Ramos (cell line): Measurements from ENCODE around the gene RNASEH1.
"Not testable (repeated sequence)": the region's sequence is repeated elsewhere in the genome, so short reads cannot be mapped to it uniquely, and the experiment has no call there.

Source experiments
- in situ Hi-C: fragments of 300-500 bp; cut with MboI; formaldehyde crosslinking; loops from one replicate; pipeline ENCODE4 v1.14.3; 2022; ENCODE audit warnings: low sequenced_read_pairs; ENCODE audit not compliant: unreplicated experiment

Gene RNASEH1

GRCh38 chr2:3594493-3595281 is 36.6 kb upstream of the RNASEH1 start, which contains the start of gene COLEC11:
COLEC11 (plus strand) TSS chr2:3595112; CDS start chr2:3604341, 9,229 bp downstream.
- in situ Hi-C loops = no loop called here

GRCh38 chr2:3589086-3589485 is 31.0 kb upstream of the RNASEH1 start:
- in situ Hi-C loops = no loop called here

DNA sequence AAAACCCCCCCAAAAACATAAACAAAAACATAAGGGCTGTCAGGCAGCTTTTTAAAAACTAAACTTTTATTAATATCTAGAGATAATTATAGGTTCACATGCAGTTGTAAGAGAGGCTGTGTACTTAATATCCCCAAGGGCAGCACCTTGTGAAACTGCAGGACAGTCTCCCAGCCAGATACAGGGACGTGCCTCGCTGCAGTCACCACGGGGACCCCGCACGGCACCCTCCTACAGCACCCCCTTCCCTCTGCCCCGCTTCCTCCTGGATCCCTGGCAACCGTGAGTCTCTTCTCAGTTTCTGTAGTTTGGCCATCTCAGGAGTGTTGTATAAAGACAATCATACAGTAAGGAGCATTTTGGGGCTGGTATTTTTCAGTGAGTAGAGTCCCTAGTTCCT is 30.0 kb upstream of the RNASEH1 start:
- in situ Hi-C loops = no loop called here

DNA sequence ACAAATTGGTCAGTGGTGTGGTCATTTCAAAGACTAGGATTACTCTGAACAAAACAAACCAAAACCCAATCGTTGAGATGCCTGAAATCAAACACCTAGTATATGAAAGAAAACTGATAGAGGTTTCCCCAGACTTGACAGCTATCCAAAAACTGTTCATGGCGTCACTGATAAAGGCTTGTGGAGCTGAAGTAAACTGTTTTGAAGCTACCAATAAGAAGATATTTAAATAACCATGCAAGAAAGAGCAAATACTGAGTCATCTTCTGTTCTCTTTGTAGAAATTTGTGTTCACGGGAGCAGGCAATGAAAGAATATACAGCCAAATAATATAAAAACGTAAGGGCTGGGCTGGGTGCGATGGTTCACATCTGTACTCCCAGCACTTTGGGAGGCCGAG is 29.3 kb upstream of the RNASEH1 start:
- in situ Hi-C loops = no loop called here

- in situ Hi-C loops = no loop called here
Measured at GRCh38 chr2:3587021-3587420, 28.9 kb upstream of the RNASEH1 start.

DNA sequence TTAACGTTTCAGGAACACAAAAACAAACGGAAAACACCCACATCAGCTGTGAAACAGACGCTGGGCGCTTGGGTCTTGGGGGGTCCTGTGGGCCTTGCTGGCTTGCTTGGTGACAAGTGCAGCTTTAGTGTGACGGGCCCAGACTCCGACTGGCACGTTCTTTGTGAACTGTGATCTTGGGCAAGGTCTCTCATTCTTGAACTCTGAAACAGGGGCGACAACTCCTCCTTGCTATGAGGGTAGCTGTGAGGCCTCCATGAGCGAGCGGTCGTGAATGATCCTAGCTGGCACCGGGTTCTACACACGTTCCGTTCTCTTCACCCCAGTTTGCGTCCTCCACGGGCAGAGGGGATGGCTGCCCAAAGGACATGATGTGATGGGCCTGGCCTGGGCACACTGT is 28.1 kb upstream of the RNASEH1 start:
- in situ Hi-C loops = no loop called here

DNA sequence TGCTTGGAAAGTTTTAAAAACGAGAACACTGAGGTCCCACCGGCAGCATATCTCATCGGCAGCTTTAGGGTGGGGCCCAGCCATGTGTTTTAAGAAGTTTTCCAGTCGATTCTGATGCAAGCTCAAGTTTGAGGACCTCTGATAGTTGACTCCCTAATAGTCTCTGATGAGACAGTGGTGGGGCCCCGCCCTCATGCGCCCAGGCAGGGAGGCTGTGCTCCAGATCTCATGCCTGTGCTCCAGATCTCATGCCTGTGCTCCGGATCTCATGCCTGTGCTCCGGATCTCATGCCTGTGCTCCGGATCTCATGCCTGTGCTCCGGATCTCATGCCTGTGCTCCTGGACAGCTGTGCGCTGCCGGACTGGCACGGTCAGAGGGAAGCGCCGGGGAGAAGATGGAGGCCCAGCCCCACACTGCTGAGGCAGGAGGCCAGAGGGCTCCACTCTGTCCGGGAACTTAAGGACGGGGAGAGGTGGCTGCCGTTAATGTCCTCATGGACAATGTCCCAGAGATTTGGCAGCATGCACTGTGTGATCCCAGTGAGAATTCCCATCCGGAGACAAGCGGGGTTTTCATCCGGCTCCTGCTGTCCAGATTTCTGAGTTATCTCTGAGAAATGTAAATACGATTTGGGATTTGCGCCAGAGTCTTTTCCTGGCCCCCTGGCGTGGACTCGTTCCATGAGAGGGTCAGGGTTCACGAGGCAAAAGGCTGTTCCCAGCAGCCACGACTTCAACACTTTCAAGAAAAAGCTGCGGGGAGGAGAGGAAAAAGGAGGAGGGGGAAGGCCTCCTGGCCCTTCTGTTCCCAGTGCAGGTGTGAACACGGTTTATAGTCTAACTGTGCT is 27.4 kb upstream of the RNASEH1 start:
- in situ Hi-C loops = no loop called here

- in situ Hi-C loops = no loop called here
Measured at GRCh38 chr2:3584608-3585260, 26.6 kb upstream of the RNASEH1 start.

DNA sequence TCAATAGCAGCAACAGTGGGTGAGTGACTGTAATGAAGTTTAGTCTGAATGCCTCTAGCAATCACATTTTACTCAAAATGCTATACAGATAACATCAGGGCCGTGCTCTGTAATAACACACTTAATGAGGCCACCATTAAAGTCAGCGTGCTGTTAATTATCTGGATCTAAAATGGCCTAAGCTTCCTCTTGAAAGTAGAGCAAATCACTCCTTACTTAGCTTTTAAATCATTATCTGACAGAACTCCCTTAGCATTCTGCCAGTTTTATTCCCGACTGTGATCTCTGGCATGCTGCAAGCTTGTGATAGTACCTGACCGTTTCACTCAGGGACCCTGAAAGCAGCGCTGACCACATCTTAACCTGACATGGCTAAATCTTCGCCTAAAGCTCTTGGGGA is 25.9 kb upstream of the RNASEH1 start:
- in situ Hi-C loops = no loop called here

DNA sequence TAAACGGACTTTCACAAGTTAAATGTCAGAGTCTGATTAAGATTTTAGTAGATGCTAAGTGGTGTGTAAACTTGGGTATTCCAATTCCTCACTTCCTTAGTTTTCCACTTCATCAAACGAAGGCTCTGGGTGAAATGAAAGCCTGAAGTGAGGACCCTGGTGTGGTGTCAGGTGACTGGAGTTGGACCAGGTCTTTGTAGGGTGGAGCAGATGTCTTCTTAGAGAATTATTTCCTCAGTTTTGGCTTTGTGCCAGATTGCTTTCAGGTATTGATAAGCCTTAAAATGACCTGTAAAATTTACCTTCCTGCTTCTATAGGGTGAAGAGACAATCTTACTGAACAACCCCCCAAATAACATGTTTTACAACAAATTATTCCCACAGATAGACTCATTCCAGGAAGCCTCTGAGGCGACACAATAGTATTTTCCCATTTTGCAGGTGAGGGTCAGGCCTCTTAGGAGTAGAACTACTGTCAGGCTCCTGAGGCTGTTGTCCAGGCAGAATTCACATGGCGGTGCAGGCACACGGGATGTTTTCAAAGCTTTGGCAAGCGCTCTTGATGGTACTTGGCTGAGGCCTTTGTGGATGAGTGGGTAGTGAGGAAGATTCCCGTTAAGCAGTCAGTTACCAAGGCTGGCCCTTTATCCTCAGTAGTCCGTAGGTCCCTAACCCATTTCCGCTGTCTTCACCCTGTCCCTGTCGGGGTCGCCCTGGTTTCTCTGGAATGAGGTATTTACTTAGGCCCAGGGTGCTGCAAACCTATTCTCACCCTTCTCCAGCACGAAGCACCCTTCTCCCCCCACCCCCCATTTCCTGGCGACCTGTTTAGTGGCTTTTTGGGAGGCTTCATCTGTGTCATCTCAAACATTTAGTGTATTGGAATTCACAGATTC is 23.5 kb upstream of the RNASEH1 start:
- in situ Hi-C loops = no loop called here

DNA sequence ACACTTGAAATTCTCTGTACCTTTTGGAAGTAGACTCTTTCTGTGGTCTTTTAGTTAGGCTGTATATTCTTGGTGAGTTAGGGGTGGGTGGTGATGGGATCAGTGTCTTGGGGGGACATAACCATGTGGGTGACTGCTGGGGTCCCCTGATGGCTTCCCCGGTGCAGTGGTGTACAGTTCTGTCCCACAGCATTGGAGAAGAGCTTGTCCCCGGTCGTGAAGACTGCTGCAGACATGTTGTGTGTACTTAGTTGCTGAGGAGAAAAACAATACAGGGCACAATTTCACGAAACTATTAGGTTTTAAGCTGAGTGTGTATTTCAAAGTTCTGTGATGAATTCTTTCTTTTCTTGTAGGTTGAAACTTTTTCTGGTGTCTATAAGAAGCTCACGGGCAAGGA is 22.3 kb upstream of the RNASEH1 start:
- in situ Hi-C loops = no loop called here

DNA sequence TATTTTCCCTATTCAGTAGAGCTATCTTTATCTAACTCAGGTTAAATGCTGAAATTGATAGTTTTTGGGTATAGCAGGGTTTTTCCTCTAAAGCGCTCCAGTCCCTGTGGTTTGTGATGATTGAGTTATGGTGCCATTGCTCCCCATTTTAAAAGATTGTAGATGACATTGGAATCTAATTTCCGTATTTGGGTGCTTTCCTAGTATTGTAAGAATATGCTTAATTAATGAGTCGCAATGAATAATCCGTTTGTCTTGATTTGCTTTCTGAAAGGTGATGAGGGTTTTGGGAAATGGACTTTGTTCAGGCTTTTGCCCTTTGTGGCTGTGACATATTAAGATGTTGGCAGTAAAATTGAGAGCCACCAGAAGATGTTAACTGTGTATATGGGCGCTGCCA is 20.9 kb upstream of the RNASEH1 start:
- in situ Hi-C loops = no loop called here

GRCh38 chr2:3576263-3576630 is 18.1 kb upstream of the RNASEH1 start:
- in situ Hi-C loops = not testable (repeated sequence)

- in situ Hi-C loops = no loop called here
Measured at GRCh38 chr2:3575534-3576262, 17.6 kb upstream of the RNASEH1 start.

GRCh38 chr2:3574155-3574554 is 16.0 kb upstream of the RNASEH1 start:
- in situ Hi-C loops = no loop called here

DNA sequence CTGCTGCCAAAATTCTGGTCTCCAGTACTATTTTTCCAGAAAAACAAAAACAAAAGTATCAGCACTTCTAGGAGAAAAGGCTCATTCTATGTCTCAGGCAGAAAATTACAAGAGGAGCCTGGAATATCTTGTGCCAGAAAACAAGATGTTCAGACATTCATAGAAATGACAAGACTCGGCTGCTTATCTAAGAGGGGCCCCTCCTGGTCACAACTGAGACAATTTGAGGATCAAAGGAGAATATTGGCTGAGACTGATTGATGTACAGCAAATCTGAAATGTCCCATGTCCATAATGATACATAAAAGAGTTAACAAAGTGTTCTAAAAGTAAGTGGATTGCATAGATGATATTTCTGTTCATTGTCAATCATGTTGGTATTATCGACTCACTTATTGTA is 14.5 kb upstream of the RNASEH1 start:
- in situ Hi-C loops = no loop called here

DNA sequence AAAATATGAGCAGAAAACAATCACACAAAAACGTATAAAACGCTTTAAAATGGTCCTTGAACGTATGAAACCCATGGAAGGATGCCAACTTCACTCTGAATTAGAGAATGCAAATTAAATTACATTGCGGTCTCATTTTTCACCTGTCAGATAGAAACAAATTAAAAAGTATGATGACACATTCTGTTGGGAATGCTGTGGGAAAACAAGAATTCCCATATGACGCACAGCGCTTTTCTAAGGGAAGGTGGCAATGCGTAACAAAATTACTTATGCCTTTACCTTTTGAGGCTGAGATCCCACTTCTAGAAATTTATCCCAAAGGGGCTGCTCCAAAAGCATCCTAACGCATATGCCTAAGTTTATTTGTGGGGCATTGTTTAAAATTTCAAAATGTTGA is 13.2 kb upstream of the RNASEH1 start:
- in situ Hi-C loops = no loop called here

GRCh38 chr2:3569656-3570055 is 11.5 kb upstream of the RNASEH1 start:
- in situ Hi-C loops = not testable (repeated sequence)

- in situ Hi-C loops = no loop called here
Measured at GRCh38 chr2:3566806-3567205, 8.7 kb upstream of the RNASEH1 start.
